ENCODE measurements around the gene PKMYT1. TPM values are rescaled to one million over a fixed set of nuclear protein-coding genes. Genes with fewer than 3 reads are reported as not detected.

PKMYT1 gene
- total and polyA plus RNA-seq, 9 of the 15 experiments (the other 6 are each of a cell fraction or from before 2014, with no cell fraction given), result 8.7 to 201 (median 37.8) TPM

DNA sequence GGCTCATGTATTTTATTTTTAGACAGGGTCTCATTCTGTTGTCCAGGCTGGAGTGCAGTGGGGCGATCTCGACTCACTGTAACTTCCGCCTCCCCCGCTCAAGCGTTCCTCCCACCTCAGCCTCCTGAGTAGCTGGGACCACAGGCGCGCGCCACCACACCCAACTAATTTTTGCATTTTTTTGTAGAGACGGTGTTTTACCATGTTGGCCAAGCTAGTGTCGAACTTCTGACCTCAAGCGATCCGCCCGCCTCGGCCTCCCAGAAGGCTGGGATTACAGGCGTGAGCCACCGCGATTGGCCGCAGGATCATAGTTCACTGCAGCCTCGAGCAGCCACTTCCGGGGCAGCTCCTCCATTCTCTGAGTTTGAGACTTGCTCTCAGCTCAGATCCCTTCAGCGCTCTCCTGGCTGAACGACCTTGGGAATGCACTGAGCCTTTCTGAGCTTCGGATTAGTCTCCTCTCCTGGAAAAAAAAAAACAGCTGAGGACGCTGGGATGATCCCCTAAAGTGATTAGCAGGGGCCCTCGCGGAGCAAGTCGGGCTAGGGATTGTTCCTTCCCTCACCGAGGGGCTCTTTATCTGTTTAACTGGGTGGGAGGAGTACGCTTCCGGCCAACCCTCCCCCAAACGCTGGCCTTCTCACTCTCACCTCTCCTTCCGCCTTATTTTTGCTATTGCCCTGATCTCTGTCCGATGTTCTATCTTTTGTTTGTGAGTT is 1.1 kb upstream of the PKMYT1 start (continued):
- TF ChIP-seq DIDO1 (tag; IDR thresholded peaks at IDR 0.05; ENCODE audit: low read depth) (no peak), ZNF184 (CRISPR knock-in tag; IDR thresholded peaks at IDR 0.05) (no peak), ZNF274 (IDR thresholded peaks at IDR 0.05; ENCODE audit: borderline replicate concordance, low read depth, low read length) (no peak), NBN (IDR thresholded peaks at IDR 0.05; ENCODE audit: low read depth) (peak; percentile 16; the same call in 1 of the 2 replicates), SMAD4 (CRISPR knock-in tag; conservative IDR thresholded peaks at IDR 0.05) (no peak; the same call in 1 of the 2 replicates), NCOR1 (IDR thresholded peaks at IDR 0.05) (no peak), SMARCA5 (IDR thresholded peaks at IDR 0.05) (peak; percentile 96), KLF10 (CRISPR knock-in tag; IDR thresholded peaks at IDR 0.05) (no peak), ZZZ3 (IDR thresholded peaks at IDR 0.05) (no peak), RBM34 (IDR thresholded peaks at IDR 0.05; ENCODE audit: borderline replicate concordance, insufficient read depth, low read length) (no peak), SAP30 (IDR thresholded peaks at IDR 0.05; ENCODE audit: borderline replicate concordance, insufficient read depth, low read depth, low read length, poor library complexity, severe bottlenecking) (no peak), CREM (IDR thresholded peaks at IDR 0.05; ENCODE audit: low read depth) (no peak), XRCC3 (IDR thresholded peaks at IDR 0.05) (no peak), ZNF586 (CRISPR knock-in tag; conservative IDR thresholded peaks at IDR 0.05) (no peak), MTF1 (CRISPR knock-in tag; IDR thresholded peaks at IDR 0.05; ENCODE audit: borderline replicate concordance) (no peak), HDGF (IDR thresholded peaks at IDR 0.05) (no peak)
- TF ChIP-seq, protein P1, sequence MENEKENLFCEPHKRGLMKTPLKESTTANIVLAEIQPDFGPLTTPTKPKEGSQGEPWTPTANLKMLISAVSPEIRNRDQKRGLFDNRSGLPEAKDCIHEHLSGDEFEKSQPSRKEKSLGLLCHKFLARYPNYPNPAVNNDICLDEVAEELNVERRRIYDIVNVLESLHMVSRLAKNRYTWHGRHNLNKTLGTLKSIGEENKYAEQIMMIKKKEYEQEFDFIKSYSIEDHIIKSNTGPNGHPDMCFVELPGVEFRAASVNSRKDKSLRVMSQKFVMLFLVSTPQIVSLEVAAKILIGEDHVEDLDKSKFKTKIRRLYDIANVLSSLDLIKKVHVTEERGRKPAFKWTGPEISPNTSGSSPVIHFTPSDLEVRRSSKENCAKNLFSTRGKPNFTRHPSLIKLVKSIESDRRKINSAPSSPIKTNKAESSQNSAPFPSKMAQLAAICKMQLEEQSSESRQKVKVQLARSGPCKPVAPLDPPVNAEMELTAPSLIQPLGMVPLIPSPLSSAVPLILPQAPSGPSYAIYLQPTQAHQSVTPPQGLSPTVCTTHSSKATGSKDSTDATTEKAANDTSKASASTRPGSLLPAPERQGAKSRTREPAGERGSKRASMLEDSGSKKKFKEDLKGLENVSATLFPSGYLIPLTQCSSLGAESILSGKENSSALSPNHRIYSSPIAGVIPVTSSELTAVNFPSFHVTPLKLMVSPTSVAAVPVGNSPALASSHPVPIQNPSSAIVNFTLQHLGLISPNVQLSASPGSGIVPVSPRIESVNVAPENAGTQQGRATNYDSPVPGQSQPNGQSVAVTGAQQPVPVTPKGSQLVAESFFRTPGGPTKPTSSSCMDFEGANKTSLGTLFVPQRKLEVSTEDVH (IDR thresholded peaks at IDR 0.05; ENCODE audit: low read depth, partially characterized antibody), result no peak
- TF ChIP-seq, protein P2, sequence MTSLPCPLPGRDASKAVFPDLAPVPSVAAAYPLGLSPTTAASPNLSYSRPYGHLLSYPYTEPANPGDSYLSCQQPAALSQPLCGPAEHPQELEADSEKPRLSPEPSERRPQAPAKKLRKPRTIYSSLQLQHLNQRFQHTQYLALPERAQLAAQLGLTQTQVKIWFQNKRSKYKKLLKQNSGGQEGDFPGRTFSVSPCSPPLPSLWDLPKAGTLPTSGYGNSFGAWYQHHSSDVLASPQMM (CRISPR knock-in tag; IDR thresholded peaks at IDR 0.05), result no peak
- TF ChIP-seq, protein P3, sequence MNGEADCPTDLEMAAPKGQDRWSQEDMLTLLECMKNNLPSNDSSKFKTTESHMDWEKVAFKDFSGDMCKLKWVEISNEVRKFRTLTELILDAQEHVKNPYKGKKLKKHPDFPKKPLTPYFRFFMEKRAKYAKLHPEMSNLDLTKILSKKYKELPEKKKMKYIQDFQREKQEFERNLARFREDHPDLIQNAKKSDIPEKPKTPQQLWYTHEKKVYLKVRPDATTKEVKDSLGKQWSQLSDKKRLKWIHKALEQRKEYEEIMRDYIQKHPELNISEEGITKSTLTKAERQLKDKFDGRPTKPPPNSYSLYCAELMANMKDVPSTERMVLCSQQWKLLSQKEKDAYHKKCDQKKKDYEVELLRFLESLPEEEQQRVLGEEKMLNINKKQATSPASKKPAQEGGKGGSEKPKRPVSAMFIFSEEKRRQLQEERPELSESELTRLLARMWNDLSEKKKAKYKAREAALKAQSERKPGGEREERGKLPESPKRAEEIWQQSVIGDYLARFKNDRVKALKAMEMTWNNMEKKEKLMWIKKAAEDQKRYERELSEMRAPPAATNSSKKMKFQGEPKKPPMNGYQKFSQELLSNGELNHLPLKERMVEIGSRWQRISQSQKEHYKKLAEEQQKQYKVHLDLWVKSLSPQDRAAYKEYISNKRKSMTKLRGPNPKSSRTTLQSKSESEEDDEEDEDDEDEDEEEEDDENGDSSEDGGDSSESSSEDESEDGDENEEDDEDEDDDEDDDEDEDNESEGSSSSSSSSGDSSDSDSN (IDR thresholded peaks at IDR 0.05; ENCODE audit: borderline replicate concordance in 1 of 2, low read depth in 2 of 2, low read length in 2 of 2), result 0 out of 4 replicates have a peak, but pooled peaks of 1 of the 2 experiments have one; percentile 41
- TF ChIP-seq, protein P4, sequence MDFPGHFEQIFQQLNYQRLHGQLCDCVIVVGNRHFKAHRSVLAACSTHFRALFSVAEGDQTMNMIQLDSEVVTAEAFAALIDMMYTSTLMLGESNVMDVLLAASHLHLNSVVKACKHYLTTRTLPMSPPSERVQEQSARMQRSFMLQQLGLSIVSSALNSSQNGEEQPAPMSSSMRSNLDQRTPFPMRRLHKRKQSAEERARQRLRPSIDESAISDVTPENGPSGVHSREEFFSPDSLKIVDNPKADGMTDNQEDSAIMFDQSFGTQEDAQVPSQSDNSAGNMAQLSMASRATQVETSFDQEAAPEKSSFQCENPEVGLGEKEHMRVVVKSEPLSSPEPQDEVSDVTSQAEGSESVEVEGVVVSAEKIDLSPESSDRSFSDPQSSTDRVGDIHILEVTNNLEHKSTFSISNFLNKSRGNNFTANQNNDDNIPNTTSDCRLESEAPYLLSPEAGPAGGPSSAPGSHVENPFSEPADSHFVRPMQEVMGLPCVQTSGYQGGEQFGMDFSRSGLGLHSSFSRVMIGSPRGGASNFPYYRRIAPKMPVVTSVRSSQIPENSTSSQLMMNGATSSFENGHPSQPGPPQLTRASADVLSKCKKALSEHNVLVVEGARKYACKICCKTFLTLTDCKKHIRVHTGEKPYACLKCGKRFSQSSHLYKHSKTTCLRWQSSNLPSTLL (IDR thresholded peaks at IDR 0.05), result peak; percentile 59; the same call in 1 of the 2 replicates
